K562 (cell line): Measurements from ENCODE around the gene RAP1GAP2. TPM values are rescaled to one million over a fixed set of nuclear protein-coding genes. Genes with fewer than 3 reads are reported as not detected.

ENCODE experiments used
- ATAC-seq: fragments of 200-7000 bp; cut with Tn5 transposase; 3 replicates; pipeline ENCODE4 v1.9.1; 2020; ENCODE audit warnings: moderate library complexity
- BruUV-seq: library from RNA; stranded (reverse); fragments of 400-500 nt; replicated peaks from 2 replicates; lab custom pipeline; 2021; lab: Mats Ljungman, UMichigan
- CTCF ChIA-PET: fragments of 300-600 bp; formaldehyde crosslinking; extraction: SDS; loops from one replicate; lab custom pipeline; 2021; ENCODE audit warnings: low intra/inter-chr PET ratio; lab: Yijun Ruan, JAX
- POLR2A ChIA-PET: fragments of 300-600, 350-650 bp; sonication (Branson Sonifier 250); formaldehyde crosslinking; extraction: SDS; loops from one replicate; lab custom pipeline; 2021; ENCODE audit warnings: antibody characterized with exemption, inconsistent platforms; lab: Yijun Ruan, JAX
- DNase-seq, 4 experiments: peaks; one replicate each; pipeline versions ENCODE4 v3.0.0 to v3.0.0-alpha.2; 2011 to 2018; ENCODE audit warnings: low spot score in 3 of 4, mixed read lengths in 3 of 4; ENCODE audit errors: extremely low read depth in 1 of 4
- FAIRE-seq: peaks from 2 replicates; lab custom pipeline; 2011; peaks lifted over from hg19 to GRCh38; lab: Jason Lieb, UNC
- H2AFZ ChIP-seq: 2 replicates; pipeline ENCODE4 v1.6.0; 2011; ENCODE audit warnings: low read depth, low read length, control low read depth, inconsistent platforms
- H3K27ac ChIP-seq: fragments of 200-600 bp; 3 replicates; pipeline ENCODE4 v1.8.0; 2011; ENCODE audit warnings: low read depth, mild to moderate bottlenecking, control low read depth, inconsistent platforms, low read length, moderate library complexity, mixed read lengths; ENCODE audit errors: extremely low read depth
- H3K27me3 ChIP-seq, 2 experiments: fragments of 300-600 bp in 1 of 2; 2 replicates in 1 of 2; 3 replicates in 1 of 2; pipeline versions ENCODE4 v1.6.0 to v1.8.0; 2011; ENCODE audit warnings: inconsistent platforms in 2 of 2, low read length in 2 of 2, mild to moderate bottlenecking in 1 of 2, mixed read lengths in 1 of 2, moderate library complexity in 1 of 2; ENCODE audit not compliant: control insufficient read depth in 2 of 2, insufficient read depth in 2 of 2
- H3K36me3 ChIP-seq: fragments of 300-600 bp; 3 replicates; pipeline ENCODE4 v1.8.0; 2011; ENCODE audit warnings: mild to moderate bottlenecking, low read length, inconsistent platforms; ENCODE audit not compliant: control insufficient read depth, insufficient read depth
- H3K4me1 ChIP-seq, 2 experiments: fragments of 200-600 bp in 1 of 2; replicated peaks in 1 of 2; 2 replicates in 1 of 2; 3 replicates in 1 of 2; pipeline versions ENCODE4 v1.5.1 to v1.8.0; 2011; ENCODE audit warnings: inconsistent platforms in 2 of 2, low read length in 2 of 2, mild to moderate bottlenecking in 1 of 2, mixed read lengths in 1 of 2, moderate library complexity in 1 of 2; ENCODE audit not compliant: control insufficient read depth in 2 of 2, insufficient read depth in 2 of 2
- H3K4me2 ChIP-seq: 2 replicates; pipeline ENCODE4 v1.6.1; 2011; ENCODE audit warnings: low read length, control low read depth, inconsistent platforms, mixed read lengths; ENCODE audit not compliant: insufficient read depth
- H3K4me3 ChIP-seq: fragments of 200-600 bp; sonication (generic), shearing (Covaris generic); 2 replicates; pipeline ENCODE4 v1.5.1; 2016; ENCODE audit warnings: control low read depth, inconsistent platforms
- H3K79me2 ChIP-seq: fragments of 200-600 bp; 3 replicates; pipeline ENCODE4 v1.8.0; 2011; ENCODE audit warnings: low read length, inconsistent platforms; ENCODE audit not compliant: control insufficient read depth, insufficient read depth
- H3K9ac ChIP-seq, 2 experiments: 2 replicates each; pipeline versions ENCODE4 v1.6.0 to v1.6.1; 2011; ENCODE audit warnings: low read depth in 2 of 2, low read length in 2 of 2, control low read depth in 1 of 2, inconsistent platforms in 1 of 2, mild to moderate bottlenecking in 1 of 2, mixed read lengths in 1 of 2; ENCODE audit not compliant: insufficient read depth in 1 of 2
- H3K9me1 ChIP-seq: one replicate; pipeline ENCODE4 v1.6.0; 2011; ENCODE audit warnings: inconsistent platforms, mild to moderate bottlenecking, low read length, moderate library complexity; ENCODE audit not compliant: control insufficient read depth, insufficient read depth
- H3K9me3 ChIP-seq: replicated peaks from 2 replicates; pipeline ENCODE4 v1.5.1; 2011; ENCODE audit warnings: low read depth, low read length, inconsistent platforms; ENCODE audit not compliant: control insufficient read depth, insufficient read depth
- H4K20me1 ChIP-seq: replicated peaks from 2 replicates; pipeline ENCODE4 v1.6.1; 2011; ENCODE audit warnings: low read length, inconsistent platforms, mixed read lengths; ENCODE audit not compliant: control insufficient read depth, insufficient read depth
- CREBBP ChIP-seq: IDR thresholded peaks from one replicate; pipeline ENCODE4 v1.6.1; 2012; ENCODE audit warnings: low read depth, mild to moderate bottlenecking, control low read depth, inconsistent platforms, low read length
- GATAD2A ChIP-seq: fragments of 450-650 bp; IDR thresholded peaks from 2 replicates; pipeline ENCODE4 v1.6.1; 2017
- KAT7 ChIP-seq: sonication (generic); formaldehyde crosslinking; IDR thresholded peaks from 2 replicates; pipeline ENCODE4 v1.8.0; 2022; ENCODE audit warnings: missing genetic modification reagents, mild to moderate bottlenecking, borderline replicate concordance
- L3MBTL2 ChIP-seq: fragments of 450-650 bp; IDR thresholded peaks from 2 replicates; pipeline ENCODE4 v1.6.1; 2016; ENCODE audit warnings: mild to moderate bottlenecking, moderate library complexity
- ZBTB1 ChIP-seq: sonication (generic); formaldehyde crosslinking; IDR thresholded peaks from 2 replicates; pipeline ENCODE4 v1.8.1; 2023; ENCODE audit warnings: missing genetic modification reagents, low read depth, mild to moderate bottlenecking, borderline replicate concordance
- ZNF408 ChIP-seq: fragments of 250-450 bp; sonication (Bioruptor Pico); IDR thresholded peaks from 2 replicates; pipeline ENCODE4 v1.4.0; 2020; ENCODE audit warnings: low read depth, mild to moderate bottlenecking, moderate library complexity
- WGBS: fragments of 100-300 bp; shearing (Covaris generic); methylation state at CpG from one replicate; pipeline ENCODE4 v1.1.6; 2016; ENCODE audit warnings: low coverage, mixed read lengths; ENCODE audit not compliant: insufficient coverage; ENCODE audit errors: missing lambda C conversion rate; 5-methylcytosine and 5-hydroxymethylcytosine counted together
- in situ Hi-C: fragments of 300-500 bp; cut with MboI; formaldehyde crosslinking; loops from 4 replicates; pipeline ENCODE4 v1.15.0; 2018; ENCODE audit warnings: inconsistent platforms, mixed read lengths
- intact Hi-C: fragments of 100-400 bp; cut with micrococcal nuclease; formaldehyde crosslinking; loops from 2 replicates; pipeline ENCODE4 v1.14.2; 2022
- polyA plus RNA-seq, 8 experiments: library from polyadenylated mRNA; depleted of rRNA in 4 of 8; stranded (reverse) in 5 of 8; unstranded in 3 of 8; fragments of >200 nt; fragmentation: Nextera tagmentation in 2 of 8; fragmentation: Illumina TruSeq in 1 of 8; extraction: Ambion mirVana in 2 of 8; extraction: Trizol in 1 of 8; gene quantifications; 2 replicates each; pipeline versions ENCODE4 v1.2.1 to v1.2.3, GENCODE V29; 2011 to 2014; ENCODE audit warnings: inconsistent platforms in 1 of 8, missing spikeins in 1 of 8
- total RNA-seq, 7 experiments: library from RNA; depleted of rRNA in 6 of 7; stranded (reverse); fragments of >200 nt in 6 of 7; fragmentation: Illumina TruSeq in 2 of 7; extraction: Trizol in 2 of 7; gene quantifications; 2 replicates each; pipeline versions ENCODE4 v1.2.1 to v1.2.3, GENCODE V29; 2011 to 2021; ENCODE audit warnings: low replicate concordance in 1 of 7
- TF ChIP-seq, protein P1 (sequence below): fragments of 250-450 bp; sonication (Bioruptor Pico); IDR thresholded peaks from 2 replicates; pipeline ENCODE4 v1.5.0; 2020; ENCODE audit warnings: mild to moderate bottlenecking, borderline replicate concordance

Gene RAP1GAP2
- total and polyA plus RNA-seq, 9 of the 15 experiments (the other 6 are each of a cell fraction or from before 2014, with no cell fraction given): 0.01 to 1.3 (median 0.42) TPM; not detected in 1

DNA sequence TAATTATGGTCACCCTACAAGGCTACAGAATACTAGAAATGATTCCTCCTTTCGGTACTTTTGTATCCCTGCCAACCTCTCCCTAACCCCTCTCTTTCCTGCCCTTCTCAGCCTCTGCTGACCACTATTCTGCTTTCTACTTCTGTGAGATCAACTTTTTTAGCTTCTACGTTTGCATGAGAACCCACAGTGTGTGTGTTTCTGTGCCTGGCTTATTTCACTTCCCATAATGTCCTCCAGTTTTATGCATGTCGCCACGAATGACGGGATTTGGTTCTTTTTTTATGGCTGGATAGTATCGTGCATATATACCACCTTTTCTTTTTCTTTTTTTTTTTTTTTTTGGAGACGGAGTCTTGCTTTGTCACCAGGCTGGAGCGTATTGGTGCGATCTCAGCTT is 92.1 kb downstream of the RAP1GAP2 start:
- no peak for DNase-seq
- Histone ChIP-seq H2AFZ (no peak overlapping the region), H3K9me1 (no peaks in the 10 kb centered on the region), H3K4me1 (no peaks in the 10 kb centered on the region), H3K36me3 (no peaks in the 10 kb centered on the region), H3K9ac (no peak overlapping the region), H3K9me3 (no peaks in the 10 kb centered on the region), H3K79me2 (no peaks in the 10 kb centered on the region), H3K4me3 (no peak overlapping the region), H3K27me3 (peaks cover 7 to 41% of the 10 kb centered on the region in 2 experiments; a peak in 4 of 5 replicates), H3K27ac (no peak overlapping the region), H3K4me2 (no peak overlapping the region), H4K20me1 (0 out of 2 replicates have a peak, but pooled peaks cover 4% of the 10 kb centered on the region)
- 0% methylated on average over 6 of the region's 9 CpGs for WGBS
- FAIRE-seq: no peak
- ATAC-seq: no peak
- intact Hi-C loops (no loop called here), in situ Hi-C loops (no loop called here)
- CTCF ChIA-PET: no interaction called here
- no TSS peak for BruUV-seq
- POLR2A ChIA-PET: no interaction called here
- TF ChIP-seq ZNF408 (CRISPR knock-in tag): no peak
- TF ChIP-seq CREBBP: no peak
- TF ChIP-seq GATAD2A: no peak
- no peak for TF ChIP-seq KAT7 (CRISPR knock-in tag)
- TF ChIP-seq L3MBTL2: no peak
- TF ChIP-seq ZBTB1: no peak
- TF ChIP-seq, protein P1, sequence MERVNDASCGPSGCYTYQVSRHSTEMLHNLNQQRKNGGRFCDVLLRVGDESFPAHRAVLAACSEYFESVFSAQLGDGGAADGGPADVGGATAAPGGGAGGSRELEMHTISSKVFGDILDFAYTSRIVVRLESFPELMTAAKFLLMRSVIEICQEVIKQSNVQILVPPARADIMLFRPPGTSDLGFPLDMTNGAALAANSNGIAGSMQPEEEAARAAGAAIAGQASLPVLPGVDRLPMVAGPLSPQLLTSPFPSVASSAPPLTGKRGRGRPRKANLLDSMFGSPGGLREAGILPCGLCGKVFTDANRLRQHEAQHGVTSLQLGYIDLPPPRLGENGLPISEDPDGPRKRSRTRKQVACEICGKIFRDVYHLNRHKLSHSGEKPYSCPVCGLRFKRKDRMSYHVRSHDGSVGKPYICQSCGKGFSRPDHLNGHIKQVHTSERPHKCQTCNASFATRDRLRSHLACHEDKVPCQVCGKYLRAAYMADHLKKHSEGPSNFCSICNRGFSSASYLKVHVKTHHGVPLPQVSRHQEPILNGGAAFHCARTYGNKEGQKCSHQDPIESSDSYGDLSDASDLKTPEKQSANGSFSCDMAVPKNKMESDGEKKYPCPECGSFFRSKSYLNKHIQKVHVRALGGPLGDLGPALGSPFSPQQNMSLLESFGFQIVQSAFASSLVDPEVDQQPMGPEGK: no peak
